HG02884 (cell line): ENCODE data around the gene H6PD.
"Not testable (repeated sequence)": the region's sequence is repeated elsewhere in the genome, so short reads cannot be mapped to it uniquely, and the experiment has no call there.

Source experiments
- ATAC-seq: cut with Tn5 transposase; IDR thresholded peaks from one replicate; pipeline ENCODE4 v1.9.1; 2021; ENCODE audit warnings: mild to moderate bottlenecking, moderate library complexity; ENCODE audit not compliant: unreplicated experiment

H6PD gene

DNA sequence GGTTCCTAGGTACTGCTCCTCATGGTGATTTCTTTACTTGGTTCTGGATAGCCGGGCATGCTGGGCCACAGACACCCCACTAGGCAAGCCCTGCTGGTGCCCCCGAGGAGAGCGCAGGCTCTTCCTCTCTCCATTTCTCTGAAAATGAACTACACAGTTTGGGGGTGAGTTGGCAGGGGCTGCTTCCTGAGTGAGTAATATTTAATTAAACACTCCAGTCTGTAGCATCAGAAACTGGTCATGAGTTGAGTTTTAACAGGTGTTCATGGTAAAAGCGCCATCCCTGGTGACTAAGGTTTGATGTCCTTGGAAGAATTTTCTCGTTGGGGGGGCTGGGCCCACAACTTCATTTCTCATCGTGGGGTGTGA, 59.8 kb downstream of the H6PD start:
- no peak for ATAC-seq

DNA sequence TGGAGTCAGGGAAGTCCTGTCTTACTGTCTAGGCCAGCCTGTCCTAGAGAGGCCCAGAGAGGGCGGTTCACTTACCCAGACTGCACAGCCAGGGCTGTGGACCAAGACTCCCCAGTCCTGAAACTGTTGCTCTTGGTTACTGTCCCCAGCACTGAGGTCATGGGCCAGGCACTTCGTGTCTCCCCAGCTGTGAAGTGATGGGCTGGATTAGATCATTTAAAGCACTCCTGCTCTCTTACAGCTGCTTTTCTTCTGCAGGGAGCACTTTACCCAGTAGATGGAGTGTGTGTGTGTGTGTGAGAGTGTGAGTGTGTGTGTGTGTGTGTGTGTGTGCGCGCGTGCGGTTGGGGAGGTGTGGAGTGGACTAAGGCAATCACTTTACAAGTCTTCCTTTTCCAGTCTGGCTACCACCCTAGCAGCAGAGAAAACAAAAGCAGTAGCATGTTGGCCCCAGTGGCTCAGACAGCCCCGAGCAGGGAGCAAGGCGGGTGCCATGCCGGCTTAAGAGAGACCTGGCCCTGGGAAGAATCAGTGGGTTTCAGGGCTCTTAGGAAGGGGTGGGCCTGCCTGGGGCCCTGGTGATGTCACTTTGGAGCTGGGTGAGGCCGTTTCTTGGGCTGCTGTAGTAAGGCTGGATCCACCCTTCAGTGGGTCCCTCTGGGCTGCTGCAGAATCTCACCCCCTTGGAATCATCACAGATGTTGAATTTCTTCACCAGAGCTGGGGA, 60.5 kb downstream of the H6PD start:
- ATAC-seq: no peak

DNA sequence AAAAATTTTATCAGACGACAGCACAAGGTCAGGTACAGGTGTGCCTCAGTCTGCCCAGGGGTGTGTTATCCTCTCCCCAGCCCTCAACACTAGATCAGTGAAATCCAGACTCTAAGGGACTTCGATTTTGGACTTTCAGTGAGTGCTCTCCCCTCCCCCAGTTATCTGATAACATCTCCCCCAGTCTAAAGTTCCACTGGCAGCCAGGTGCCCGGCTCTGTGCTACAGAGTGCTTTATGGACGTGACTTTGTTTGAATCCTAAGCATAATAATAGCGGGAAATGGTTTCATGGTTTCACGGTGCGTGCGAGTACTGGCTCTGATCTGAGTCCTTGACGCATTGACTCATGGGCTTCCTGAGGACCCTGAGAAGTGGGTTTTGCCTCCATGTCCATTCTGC, 61.3 kb downstream of the H6PD start:
- ATAC-seq: no peak

DNA sequence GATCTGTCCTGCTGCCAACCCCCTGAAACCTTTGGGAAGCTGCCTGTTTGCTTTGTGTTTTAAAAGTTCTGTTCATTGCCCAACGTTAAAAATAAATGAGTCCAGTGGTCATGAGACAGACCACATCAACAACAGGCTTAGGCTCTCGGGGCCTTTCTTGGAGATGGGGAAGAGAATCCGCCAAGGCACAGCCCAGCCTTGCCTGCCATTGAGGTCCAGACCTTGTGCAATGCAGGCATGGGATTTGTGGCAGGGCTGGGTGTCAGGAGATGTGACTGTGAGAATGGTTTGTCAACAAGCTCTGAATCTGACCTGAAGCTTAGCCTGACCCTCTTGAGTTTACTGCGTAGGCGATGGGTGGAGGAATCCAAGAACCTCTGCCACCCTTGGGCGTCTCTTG, 62.3 kb downstream of the H6PD start:
- no peak for ATAC-seq

DNA sequence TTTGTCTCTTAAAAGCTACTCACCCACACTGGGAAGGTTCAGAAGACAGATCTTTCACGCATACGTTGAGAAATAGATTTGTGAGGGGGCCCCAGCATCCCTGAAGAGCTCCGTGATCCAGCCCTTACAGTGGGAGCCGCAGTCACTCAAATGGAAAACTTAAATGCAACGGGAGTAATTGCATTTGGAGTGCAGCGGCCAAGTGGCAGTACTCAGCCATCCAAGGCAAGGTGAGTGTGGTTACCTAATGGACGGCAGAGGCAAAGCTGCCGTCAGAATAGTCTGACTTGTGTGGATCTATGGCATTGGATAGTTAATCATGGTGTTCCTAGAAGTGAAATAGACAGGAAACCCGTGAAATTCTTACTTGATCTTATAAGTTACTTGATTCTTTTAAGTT, 63.3 kb downstream of the H6PD start:
- ATAC-seq: no peak

DNA sequence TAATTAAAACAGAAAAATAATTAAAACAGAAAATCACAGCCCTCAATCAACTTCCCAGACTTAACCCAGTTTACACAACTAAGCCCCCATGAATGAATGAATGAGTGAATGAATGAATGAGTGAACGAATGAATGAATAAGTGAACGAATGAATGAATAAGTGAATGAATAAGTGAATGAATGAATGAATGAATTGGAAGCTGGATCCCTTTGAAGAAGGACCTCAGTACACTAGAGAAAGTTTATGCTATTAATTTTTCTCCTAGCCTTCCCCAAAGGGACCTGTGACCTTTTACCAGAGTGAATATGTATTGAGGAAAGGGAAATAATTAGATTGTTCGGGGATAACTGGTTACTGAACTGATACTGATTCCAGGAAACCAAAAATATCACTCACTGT, 63.7 kb downstream of the H6PD start:
- no peak for ATAC-seq

DNA sequence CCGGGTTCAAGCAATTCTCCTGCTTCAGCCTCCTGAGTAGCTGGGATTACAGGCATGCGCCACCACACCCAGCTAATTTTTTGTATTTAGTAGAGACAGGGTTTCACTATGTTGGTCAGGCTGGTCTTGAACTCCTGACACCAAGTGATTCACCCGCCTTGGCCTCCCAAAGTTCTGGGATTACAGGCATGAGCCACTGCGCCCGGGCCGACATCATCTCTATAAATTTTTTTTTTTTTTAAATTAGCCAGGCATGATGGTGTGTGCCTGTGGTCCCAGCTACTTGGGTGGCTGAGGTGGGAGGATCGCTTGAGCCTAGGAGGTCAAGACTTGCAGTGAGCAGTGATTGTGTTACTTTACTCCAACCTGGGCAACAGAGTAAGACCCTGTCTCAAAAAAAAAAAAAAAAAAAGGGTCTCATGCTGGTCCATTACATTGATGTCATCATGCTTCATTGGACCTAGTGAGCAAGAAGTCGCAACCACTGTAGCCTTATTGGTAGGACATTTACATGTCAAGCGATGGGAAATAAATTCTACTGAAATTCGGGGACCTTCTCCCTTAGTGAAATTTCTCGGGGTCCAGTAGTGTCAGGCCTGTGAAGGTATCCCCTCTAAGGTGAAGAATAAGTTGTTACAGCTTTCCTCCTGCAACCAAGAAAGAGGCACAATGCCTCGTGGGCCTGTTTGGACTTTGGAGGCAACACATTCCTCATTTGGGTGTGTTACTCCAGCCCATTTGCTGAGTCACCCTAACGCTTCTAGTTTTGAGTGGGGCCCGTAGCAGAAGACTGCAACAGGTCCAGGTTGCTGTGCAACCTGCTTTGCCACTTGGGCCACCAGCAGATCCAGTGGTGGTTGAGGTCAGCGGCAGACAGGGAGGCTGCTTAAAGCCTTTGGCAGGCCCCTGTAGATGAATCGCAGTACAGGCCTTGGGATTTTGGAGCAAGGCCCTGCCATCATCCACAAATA, 65.3 kb downstream of the H6PD start:
- ATAC-seq: not testable (repeated sequence)

DNA sequence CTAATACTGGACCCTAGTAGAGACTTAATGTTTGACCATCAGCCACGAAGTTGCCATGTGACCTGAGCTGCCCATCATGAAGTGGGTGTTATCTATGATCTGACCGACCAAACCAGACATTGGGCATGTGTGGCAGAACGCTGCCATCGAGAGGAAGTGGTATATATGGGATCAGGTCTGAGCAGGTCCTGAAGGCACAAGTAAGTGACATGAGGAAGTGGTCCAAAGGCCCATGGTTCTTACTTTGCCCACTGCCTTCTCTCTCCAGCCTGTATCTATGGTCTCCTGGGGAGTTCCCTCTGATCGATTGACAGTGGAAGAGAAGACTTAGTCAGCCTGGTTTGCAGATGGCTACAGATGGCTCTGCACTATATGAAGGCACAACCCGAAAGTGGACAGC, 66.0 kb downstream of the H6PD start:
- ATAC-seq: no peak

DNA sequence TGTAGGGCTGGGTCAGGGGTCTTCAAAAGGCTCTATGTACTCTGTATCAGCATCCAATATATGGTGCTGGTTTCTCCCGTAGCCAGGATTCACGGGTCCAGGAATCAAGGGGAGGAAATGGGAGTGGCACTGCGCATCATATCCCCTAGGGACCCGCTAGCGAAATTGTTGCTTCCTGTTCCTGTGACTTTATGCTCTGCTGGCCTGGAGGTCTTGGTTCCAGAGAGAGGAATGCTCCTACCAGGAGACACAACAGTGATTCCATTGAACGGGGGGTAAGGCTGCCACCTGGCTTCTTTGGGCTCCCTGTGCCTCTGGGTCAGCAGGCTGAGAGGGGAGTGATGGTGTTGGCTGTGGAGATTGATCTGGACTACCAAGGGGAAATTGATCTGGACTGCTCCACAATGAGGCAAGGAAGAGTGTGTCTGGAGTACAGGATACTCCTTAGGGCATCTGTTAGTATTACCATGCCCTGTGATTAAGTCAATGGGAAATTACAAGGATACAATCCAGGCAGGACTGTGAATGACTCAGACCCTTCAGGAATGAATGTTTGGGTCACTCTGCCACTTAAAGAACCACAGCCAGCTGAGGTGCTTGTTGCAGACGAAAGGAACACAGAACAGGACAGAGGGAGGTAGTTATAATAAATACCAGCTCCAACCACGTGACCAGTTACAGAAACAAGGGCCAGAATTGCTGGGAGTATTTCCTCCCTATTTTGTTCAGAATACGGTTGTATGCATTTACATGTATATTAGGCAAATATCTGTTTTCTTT, 68.4 kb downstream of the H6PD start:
- no peak for ATAC-seq

DNA sequence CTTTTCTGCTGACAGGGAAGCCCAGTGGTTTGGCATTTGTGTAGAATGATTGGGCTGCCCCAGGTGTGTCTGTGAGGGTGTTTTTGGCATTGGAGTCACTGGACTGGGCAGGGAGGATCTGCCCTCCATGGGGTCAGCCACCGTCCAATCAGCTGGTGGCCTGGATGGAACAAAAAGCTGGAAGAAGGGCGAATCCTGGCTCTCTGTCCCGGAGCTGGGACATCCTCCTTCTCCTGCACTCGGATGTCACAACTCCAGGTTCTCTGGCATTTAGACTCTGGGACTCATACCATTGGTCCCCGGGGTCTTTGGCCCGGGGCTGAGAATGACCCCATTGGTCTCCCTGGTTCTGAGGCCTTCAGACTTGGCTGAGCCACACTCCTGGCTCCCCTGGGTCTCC, 69.3 kb downstream of the H6PD start:
- no peak for ATAC-seq

DNA sequence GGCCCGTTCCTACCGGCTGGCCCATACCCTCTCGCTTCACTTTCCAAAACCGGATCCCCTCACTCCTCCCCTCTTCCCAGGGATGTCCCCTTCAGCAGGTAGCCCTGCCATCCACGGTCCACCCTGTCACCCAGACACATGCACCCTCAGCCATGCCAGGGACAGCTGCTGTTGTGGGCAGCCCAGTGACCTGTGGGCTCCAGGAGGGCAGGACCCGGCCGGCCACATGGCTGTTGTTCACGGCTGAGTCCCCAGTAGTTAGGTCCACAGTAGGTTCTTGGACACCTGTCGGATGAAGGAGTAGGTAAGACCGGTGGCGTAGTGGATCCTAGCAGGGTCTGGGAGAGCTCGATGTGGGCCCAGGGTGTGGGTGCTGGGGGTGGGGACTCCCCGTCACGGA, 70.6 kb downstream of the H6PD start:
- no peak for ATAC-seq

DNA sequence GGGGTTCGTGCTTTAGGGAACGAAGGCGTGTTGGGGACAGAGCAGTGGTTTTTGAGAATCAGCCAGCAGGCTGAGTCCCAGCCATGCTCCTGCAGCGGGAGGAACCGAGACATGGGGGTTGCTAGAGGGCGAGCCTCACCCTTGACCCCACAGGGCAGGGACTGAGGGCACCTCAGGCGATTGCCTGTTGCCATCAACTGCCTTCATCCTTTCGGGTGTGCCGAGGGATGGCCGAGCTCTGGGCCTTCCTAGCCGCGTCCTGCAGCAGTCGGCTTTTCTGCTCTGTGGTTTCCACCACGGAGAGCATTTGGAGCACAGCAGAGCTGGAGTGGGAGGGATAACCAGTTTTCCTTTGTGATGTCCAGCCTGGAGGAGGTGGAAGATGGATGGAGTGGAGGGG, 71.4 kb downstream of the H6PD start:
- ATAC-seq: no peak

DNA sequence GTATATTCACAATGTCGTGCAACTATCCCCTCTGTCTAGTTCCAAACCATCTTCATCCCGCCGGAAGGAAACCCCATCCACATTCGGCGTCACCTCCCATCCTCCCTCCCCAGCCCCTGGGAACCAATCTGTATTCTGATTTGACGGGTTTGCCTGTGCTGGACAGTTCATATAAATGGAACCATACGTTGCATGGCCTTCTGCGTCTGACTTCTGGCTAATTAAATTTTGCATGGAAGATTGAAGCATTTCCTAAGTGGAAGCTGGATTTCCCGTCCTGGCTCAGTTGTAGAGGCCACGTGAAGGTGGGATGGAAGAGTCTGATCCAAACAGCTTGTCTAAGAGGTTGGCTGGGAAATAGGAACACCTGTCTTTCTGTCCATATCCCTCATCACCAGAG, 72.7 kb downstream of the H6PD start:
- no peak for ATAC-seq

DNA sequence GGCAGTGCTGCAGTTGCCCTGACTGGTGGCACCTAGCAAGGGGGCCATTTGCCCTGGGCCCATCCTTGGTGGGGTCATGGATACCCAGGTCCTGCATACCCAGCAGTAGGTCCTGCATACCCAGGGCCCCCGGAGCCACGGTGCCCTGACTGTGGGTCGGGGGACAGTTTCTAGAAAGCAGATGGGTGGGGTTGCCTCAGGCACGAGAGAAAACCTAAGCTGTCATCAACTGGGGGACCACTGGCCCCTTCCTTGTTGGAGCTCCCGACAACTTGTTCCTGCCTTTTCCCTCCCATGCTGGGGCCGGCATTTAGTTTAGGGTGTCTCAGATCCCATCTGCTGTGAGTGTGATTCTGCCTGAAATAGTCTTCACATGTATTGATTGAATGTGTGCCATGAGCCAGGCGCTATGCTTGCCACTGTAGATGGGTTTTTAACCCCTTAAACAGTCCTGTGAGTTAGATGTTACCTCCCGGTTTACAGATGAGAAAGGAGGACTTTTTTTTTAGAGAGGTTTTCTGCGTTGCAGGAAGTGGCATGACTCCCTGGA, 73.7 kb downstream of the H6PD start:
- ATAC-seq: no peak

DNA sequence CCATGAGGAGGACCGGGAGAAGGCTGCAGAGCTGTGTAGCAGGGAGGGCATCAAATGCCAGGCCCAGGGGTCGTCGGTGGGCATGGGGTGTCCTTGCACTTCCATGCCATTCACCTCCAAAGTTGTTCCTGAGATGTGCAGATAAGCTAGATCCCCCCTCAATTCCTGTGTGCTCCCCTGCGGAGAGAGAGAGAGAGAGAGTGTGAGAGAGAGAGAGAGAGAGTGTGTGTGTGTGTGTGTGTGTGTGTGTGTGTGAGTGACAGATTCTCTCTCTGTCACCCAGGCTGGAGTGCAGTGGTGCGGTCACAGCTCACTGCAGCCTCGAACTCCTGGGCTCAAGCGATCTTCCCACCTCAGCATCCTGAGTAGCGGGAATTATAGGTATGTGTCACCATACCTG, 74.5 kb downstream of the H6PD start:
- ATAC-seq: no peak

DNA sequence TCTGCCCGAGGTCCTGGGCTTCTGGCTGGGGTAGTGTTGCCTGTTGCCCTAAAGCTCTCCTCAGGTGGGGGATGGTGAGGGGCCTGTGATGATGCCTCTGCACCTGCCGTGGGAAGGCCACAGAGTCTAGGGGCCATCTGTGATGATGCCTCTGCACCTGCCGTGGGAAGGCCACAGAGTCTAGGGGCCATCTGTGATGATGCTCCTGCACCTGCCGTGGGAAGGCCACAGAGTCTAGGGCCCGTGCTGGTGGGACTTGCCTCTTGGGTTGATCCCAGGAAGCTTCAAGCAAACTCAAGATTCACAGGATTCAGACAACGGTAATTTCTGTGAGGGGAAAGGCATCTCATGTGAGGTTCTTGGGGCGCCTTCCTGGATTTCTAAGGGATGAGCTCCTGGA, 75.4 kb downstream of the H6PD start:
- no peak for ATAC-seq

DNA sequence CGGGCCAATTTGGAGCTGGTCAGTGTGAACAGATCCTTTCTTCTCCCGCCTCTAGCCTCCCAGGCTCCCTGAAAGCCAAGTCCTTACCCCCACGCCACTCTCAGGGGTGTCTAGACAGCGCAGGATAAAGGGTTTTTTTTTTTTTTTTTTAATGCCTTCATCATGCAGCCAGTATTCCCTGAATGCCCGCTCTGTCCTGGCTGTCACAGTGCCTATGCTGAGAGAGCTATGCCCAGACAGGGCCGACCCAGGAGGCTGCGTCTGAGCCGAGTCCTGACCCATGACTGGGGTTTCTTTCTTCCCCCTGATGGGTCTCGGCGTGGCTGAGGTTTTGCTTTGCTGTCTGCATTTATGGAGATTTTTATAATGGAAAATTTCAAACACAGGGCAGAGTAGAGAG, 76.5 kb downstream of the H6PD start:
- ATAC-seq: no peak

DNA sequence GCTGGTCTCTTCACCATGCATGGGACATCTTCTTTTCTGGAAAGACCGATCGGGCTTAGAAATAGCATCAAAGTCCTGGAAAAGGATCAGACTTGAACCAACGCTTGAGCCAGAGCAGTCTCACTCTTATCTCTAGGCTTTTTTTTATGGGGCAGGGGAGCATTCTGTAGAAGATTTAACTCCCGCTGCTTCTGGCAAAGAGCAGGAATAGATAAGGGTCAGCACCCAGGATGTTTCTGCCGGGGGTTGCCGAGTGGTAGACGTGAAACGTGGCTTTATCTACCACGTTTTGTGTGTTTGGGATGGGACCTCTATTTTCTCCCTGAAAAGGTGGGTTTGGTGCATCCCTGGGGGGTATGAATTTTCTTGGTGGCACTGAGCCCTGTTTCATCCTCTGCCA, 76.9 kb downstream of the H6PD start:
- ATAC-seq: no peak

DNA sequence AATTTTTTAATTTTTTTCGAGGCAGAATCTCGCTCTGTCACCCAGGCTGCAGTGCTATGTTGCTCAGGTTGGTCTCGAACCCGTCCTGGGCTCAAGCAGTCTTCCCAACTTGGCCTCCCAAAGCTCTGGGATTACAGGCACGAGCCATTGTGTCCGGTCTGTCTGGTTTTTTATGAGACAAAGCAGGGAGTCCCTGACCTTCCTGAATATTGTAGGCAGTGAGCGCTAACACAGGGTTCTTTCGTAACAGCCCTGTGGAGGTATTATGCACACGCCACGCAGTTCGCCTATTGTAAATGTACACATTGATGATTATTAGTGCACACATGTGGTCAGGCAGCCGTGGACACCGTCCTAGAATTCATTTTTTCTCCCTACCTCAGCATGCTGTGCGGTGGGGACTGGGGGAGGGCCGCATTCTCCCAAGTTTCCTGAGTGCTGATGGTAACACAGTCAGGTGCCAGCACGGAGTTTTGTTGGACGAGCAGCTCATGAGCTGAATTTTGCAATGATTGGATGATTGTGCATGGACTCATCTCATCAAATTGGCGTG, 77.7 kb downstream of the H6PD start:
- ATAC-seq: no peak

DNA sequence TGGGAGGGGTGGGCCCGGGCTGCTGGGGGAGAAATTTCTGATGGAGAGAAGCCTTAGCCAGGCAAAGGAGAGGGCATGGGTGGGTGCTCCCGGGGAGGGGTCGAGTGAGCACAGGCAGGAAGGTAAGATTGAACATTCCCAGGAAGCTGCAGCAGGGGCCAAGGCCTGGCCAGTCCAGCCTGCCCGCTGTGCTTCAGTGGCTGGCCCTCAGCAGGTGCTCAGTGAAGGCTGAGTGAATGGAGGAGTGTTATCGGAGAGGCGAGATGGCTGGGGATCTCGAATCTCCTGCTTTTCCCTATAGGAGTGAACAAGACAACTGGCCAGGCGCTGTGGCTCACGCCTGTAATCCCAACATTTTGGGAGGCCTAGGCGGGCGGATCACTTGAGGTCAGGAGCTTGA, 79.0 kb downstream of the H6PD start:
- no peak for ATAC-seq

DNA sequence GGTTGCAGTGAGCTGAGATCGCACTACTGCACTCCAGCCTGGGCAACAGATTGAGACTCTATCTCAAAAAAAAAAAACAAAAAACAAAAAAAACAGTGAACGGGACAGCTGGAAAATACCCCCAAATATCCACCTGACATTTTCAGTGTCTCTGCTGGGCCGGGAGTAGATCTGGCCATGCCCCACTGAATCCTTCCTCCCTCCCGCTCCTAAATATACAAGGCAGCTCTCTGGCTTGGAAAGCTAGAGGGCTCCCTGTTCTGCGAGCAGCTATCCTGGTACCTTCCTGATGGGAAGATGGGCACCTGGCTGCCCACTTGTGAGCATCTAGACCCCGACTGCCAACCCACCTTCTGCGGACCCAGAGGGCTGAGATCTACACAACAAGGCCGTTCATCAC, 79.5 kb downstream of the H6PD start:
- ATAC-seq: no peak
